Mesothelial cell of epicardium (in vitro differentiated cells): ENCODE data around the gene PIGU. TPM values are rescaled to one million over a fixed set of nuclear protein-coding genes. Genes with fewer than 3 reads are reported as not detected.

Experiments
- DNase-seq, 2 experiments: peaks; one replicate each; pipeline ENCODE4 v3.0.0; 2021; ENCODE audit warnings: low spot score in 2 of 2; ENCODE audit not compliant: unreplicated experiment in 2 of 2
- H3K27ac Mint-ChIP-seq: 2 replicates; pipeline ENCODE4 v1.8.0; 2021; ENCODE audit warnings: mixed read lengths
- H3K27me3 Mint-ChIP-seq: 2 replicates; pipeline ENCODE4 v1.8.0; 2021; ENCODE audit warnings: low read depth, mixed read lengths
- H3K36me3 Mint-ChIP-seq: 2 replicates; pipeline ENCODE4 v1.8.0; 2021; ENCODE audit warnings: mixed read lengths
- H3K4me1 Mint-ChIP-seq: 2 replicates; pipeline ENCODE4 v1.8.0; 2021; ENCODE audit warnings: mixed read lengths
- H3K4me3 Mint-ChIP-seq: 2 replicates; pipeline ENCODE4 v1.8.0; 2021; ENCODE audit warnings: mild to moderate bottlenecking, moderate library complexity, mixed read lengths
- H3K9me3 Mint-ChIP-seq: 2 replicates; pipeline ENCODE4 v1.8.0; 2021; ENCODE audit warnings: mixed read lengths
- total RNA-seq: library from RNA; stranded (reverse); gene quantifications from 3 replicates; pipeline ENCODE4 v1.2.1, GENCODE V29; 2021
- TF ChIP-seq, protein P1 (sequence below): fragments of 200-600 bp; sonication (generic); IDR thresholded peaks from one replicate; pipeline ENCODE4 v1.5.0; 2021; ENCODE audit warnings: antibody characterized with exemption; ENCODE audit not compliant: unreplicated experiment

Gene PIGU
- total RNA-seq, 1 donor from 2014 or later = 32.6 TPM

DNA sequence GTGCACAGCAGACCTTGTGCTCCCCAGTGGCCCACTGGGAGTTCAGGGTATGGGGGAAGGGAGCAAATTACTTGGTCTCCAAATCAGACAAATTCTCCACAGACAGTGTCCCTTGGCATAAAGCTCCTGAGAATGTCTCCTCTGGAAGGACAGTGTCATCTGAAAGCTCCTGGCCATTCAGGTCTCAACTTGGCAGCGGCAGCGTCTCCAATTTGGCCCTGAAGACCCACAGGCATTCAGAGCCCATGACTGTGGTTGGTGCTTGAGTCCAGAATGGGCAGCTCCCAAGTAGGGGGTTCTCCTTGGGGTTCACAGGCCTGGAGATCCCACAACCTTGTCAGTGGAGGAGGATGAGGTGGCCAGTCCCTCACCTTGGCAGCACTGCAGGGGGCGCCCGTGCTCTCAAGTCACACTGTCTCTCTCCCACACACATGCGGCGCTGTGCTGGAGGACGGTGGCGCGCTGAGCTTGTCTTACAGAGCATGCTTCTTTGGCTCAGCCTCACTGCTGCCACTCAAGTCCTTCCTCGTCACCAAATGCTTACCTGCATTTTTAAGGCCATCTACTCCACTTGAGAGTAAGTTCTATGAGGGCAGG lies 140.0 kb downstream of the PIGU start:
- H3K27me3 Mint-ChIP-seq = no peaks in the 10 kb centered on the region
- H3K9me3 Mint-ChIP-seq = no peaks in the 10 kb centered on the region
- H3K36me3 Mint-ChIP-seq = peaks cover 46% of the 10 kb centered on the region
- H3K4me3 Mint-ChIP-seq = no peak overlapping the region
- TF ChIP-seq, protein P1, sequence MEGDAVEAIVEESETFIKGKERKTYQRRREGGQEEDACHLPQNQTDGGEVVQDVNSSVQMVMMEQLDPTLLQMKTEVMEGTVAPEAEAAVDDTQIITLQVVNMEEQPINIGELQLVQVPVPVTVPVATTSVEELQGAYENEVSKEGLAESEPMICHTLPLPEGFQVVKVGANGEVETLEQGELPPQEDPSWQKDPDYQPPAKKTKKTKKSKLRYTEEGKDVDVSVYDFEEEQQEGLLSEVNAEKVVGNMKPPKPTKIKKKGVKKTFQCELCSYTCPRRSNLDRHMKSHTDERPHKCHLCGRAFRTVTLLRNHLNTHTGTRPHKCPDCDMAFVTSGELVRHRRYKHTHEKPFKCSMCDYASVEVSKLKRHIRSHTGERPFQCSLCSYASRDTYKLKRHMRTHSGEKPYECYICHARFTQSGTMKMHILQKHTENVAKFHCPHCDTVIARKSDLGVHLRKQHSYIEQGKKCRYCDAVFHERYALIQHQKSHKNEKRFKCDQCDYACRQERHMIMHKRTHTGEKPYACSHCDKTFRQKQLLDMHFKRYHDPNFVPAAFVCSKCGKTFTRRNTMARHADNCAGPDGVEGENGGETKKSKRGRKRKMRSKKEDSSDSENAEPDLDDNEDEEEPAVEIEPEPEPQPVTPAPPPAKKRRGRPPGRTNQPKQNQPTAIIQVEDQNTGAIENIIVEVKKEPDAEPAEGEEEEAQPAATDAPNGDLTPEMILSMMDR = no peak
- H3K27ac Mint-ChIP-seq = no peak overlapping the region
- DNase-seq = no peak
- H3K4me1 Mint-ChIP-seq = no peaks in the 10 kb centered on the region

DNA sequence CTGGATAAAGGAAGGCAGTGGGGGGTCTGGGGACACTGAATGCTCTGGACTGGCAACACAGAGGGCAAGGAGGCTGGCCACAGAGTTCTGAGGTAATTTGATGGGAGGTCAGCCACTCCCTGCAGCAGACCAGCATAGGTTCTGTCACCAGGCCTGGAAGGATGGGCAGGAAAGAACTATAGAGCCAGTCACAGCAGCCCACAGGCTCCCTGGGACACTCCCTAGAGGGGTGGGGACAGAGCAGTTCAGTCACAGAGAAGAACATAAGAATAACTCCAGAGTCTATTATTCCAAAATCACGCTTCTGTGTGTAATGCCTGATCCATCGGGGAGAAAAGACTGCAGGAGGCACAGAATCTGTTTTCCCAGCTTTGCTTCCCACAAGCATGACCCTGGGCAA lies 141.0 kb downstream of the PIGU start:
- H3K36me3 Mint-ChIP-seq = peaks cover 43% of the 10 kb centered on the region
- TF ChIP-seq, protein P1 = no peak
- no peak overlapping the region for H3K27ac Mint-ChIP-seq
- no peaks in the 10 kb centered on the region for H3K27me3 Mint-ChIP-seq
- H3K9me3 Mint-ChIP-seq = no peaks in the 10 kb centered on the region
- no peak for DNase-seq
- H3K4me1 Mint-ChIP-seq = peaks cover 2% of the 10 kb centered on the region
- H3K4me3 Mint-ChIP-seq = no peak overlapping the region

DNA sequence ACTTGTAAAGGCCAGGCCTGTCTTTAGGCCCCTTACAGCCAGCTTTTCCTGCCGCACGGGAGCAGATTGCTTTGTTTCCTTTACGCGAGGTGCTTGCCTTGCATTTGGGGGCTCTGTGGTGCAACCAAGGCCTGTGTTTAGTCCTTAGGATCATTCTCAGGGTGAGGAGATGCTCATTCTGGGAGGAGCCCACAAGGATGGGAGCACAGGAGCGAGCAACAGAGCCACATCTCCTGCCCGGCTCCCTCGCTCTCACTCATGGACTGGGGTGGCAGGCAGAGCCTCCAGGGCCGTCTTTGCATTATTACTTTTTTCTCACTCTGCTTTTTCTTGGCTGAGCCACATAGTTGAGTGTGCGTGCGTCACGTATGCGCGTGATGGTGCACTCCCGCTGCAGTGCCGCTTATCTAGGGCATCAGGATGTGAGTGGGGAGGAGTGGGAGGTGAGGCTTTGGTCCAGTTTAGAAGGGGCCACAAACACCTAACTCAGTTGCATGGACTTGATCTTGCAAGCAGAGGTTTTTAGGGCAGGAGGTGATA lies 141.5 kb downstream of the PIGU start:
- Mint-ChIP-seq H3K27ac (no peak overlapping the region), H3K27me3 (no peaks in the 10 kb centered on the region), H3K4me1 (peaks cover 2% of the 10 kb centered on the region), H3K4me3 (no peak overlapping the region), H3K9me3 (no peaks in the 10 kb centered on the region), H3K36me3 (peaks cover 41% of the 10 kb centered on the region)
- TF ChIP-seq, protein P1 = no peak
- DNase-seq = no peak

DNA sequence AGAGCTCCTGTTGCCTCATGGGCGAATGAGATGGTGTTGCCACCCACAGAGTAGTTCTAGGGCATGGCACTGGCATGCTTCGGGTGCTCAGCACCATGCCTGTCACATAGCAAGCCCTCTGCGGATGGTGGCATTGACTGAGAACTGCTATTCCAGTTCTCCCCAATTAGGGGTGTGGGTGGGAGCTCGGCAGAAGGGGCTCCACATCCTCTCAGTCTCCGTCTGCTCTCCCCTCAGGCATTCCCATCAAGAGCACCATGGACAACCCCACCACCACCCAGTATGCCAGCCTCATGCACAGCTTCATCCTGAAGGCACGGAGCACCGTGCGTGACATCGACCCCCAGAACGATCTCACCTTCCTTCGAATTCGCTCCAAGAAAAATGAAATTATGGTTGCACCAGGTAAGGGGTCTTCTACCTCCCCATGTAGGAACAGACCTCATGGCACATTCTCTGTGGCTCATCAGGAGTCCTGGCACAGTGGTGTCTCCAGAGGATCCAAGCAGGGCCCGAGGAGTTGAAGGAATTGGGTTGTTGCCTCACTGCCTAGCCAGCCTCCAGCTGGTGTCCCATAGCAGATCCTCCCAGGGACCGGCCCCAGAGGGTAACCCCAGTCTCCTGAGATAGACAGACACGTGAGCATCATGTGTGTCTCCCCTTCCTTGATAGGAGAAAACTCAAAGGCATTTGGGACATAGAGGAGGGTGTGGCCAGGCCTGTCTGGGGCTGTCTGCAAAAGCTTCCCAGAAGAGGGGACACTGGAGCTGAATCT lies 142.3 kb downstream of the PIGU start:
- Mint-ChIP-seq H3K36me3 (peaks cover 36% of the 10 kb centered on the region), H3K4me3 (no peak overlapping the region), H3K27ac (no peak overlapping the region), H3K27me3 (no peaks in the 10 kb centered on the region), H3K9me3 (no peaks in the 10 kb centered on the region), H3K4me1 (peaks cover 2% of the 10 kb centered on the region)
- DNase-seq = no peak
- TF ChIP-seq, protein P1 = no peak

DNA sequence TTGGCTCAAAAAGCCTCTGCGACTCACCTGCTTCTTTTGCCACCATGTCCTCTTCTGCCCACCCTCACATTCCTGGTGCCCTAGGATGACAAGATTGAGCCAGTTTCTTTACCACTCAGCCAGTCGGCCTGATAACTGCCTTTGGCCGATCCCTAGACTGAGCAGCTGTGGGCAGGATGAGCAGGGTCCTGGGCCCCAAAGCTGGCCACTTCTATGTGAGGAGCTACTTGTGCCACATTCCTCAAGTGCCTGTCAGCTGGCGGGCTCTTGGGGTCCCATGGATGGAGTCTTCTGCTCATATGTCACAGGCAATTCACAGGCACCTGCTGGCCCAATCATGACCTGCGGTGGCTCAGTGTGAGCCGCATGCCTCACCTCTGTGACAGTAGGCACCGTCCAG lies 144.1 kb downstream of the PIGU start:
- no peak for DNase-seq
- TF ChIP-seq, protein P1 = no peak
- Mint-ChIP-seq H3K4me1 (peaks cover 2% of the 10 kb centered on the region), H3K36me3 (peaks cover 40% of the 10 kb centered on the region), H3K27ac (no peak overlapping the region), H3K27me3 (no peaks in the 10 kb centered on the region), H3K9me3 (no peaks in the 10 kb centered on the region), H3K4me3 (no peak overlapping the region)
